Astrocyte of the cerebellum (primary cell): ENCODE results near the gene TMEM131.

Source experiments
- DNase-seq: peaks from one replicate; pipeline ENCODE4 v3.0.0-alpha.2; 2011; ENCODE audit warnings: low read depth
- H3K4me3 ChIP-seq: 2 replicates; pipeline ENCODE4 v1.5.1; 2011; ENCODE audit warnings: mild to moderate bottlenecking, low read depth, low read length, moderate library complexity
- in situ Hi-C: cut with HindIII; loops from 2 replicates; pipeline ENCODE4 v1.10.0; 2017; ENCODE audit warnings: low sequenced_read_pairs
- TF ChIP-seq, protein P1 (sequence below): IDR thresholded peaks from 2 replicates; pipeline ENCODE4 v1.5.1; 2012; ENCODE audit warnings: low read length, low read depth, moderate library complexity, mild to moderate bottlenecking; ENCODE audit errors: missing control alignments

The TMEM131 gene

DNA sequence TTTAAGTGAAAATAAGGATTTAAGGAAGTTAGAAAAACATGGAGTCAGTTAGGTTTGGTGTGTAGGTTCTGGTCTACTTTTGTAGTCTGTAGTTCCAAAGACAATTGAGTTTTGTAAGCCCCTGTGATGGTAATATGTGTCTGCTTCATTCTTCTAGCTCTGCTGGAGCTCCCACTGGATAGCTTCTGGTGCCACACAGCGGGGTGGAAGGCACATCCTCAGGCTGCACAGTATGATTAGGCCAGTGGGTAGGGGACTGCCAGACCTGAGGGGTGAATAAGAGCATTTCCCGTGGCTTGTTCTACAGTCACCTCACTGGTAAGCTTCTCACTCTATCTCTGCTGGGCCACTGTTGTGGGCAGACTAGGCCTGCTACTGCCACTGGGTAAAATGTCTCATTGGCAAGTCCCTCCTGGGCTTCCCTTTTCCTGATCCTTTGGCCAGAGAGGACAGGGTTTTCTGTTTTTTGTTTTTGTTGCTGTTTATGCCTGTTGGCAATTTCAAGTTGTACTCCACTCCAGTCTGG is 44.5 kb downstream of the TMEM131 start:
- DNase-seq: no peak
- H3K4me3 ChIP-seq: no peak overlapping the region
- in situ Hi-C loops: no loop called here
- TF ChIP-seq, protein P1, sequence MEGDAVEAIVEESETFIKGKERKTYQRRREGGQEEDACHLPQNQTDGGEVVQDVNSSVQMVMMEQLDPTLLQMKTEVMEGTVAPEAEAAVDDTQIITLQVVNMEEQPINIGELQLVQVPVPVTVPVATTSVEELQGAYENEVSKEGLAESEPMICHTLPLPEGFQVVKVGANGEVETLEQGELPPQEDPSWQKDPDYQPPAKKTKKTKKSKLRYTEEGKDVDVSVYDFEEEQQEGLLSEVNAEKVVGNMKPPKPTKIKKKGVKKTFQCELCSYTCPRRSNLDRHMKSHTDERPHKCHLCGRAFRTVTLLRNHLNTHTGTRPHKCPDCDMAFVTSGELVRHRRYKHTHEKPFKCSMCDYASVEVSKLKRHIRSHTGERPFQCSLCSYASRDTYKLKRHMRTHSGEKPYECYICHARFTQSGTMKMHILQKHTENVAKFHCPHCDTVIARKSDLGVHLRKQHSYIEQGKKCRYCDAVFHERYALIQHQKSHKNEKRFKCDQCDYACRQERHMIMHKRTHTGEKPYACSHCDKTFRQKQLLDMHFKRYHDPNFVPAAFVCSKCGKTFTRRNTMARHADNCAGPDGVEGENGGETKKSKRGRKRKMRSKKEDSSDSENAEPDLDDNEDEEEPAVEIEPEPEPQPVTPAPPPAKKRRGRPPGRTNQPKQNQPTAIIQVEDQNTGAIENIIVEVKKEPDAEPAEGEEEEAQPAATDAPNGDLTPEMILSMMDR: no peak

DNA sequence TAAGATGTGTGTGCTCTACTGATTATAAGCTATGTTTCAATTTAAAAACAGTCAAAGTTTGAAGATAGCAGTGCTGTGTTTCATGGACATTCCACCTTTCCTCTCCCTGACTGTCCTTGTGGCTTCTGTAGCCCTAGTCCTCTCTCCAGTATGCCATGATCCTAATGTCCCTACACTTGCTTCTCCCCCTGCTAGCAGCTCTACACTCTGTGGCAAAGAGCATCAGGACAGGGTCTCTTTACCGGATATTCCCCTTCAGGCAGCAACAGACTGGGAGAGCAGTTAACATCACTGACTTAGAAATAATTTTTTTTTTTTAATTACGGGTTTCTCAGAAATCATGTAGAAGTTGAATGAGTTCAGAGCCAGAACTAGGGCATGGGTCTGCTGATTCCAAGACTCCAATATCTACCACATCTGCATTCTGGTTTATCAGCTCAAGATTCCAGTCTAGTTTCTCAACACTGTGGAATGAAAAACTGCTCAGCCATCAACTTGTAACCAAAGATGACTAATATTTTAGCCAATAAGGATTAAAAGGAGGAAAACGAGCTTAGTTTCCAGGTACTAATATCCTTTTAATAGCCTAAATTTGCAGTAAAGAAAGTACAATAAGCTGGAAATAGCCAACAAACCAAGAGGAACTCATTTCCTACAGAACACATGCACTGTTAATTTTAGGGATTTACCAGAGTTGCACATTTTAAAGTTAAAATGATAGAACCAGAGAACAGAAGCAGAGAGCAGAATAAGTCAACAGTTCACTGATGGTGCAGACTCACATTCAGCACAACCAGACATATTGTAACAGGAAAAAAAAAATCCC is 45.2 kb downstream of the TMEM131 start:
- DNase-seq: peak; percentile 68
- in situ Hi-C loops: no loop called here
- no peak overlapping the region for H3K4me3 ChIP-seq
- TF ChIP-seq, protein P1: no peak

DNA sequence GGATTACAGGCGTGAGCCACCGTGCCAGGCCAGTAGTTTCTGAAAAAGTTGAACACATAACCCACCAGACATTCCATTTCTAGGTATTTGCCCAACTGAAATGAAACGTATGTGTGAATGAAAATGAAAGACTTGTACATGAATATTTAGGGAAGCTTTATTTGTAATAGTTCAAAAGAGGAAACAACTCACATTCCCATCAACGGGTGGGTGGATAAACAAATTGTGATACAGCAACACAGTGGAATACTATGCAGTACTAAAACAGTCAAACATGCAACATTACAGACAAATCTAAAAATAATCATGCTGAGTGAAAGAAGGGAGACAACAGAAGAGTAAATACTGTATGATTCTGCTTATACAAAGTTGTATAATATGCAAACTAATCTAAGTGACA is 46.8 kb downstream of the TMEM131 start:
- no peak overlapping the region for H3K4me3 ChIP-seq
- TF ChIP-seq, protein P1: no peak
- in situ Hi-C loops: no loop called here
- DNase-seq: no peak

DNA sequence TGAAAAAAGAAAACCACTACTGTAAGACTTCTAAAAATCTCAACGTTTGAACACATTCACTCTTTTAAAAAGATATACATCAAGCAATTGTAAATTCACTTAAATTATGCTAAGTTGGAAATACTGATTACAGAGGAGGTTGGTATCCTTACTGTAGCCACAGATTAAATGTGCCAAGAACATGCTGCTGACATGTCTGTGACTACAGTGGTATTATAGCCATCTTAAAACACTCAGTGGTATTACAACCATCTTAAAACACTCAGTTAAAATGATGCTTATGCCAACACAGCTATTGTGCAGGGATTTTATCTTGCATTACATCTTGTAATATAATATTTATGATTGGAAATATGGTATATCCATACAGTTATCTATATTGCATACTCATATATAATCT is 50.0 kb downstream of the TMEM131 start:
- no peak for DNase-seq
- H3K4me3 ChIP-seq: no peak overlapping the region
- in situ Hi-C loops: no loop called here
- TF ChIP-seq, protein P1: no peak

DNA sequence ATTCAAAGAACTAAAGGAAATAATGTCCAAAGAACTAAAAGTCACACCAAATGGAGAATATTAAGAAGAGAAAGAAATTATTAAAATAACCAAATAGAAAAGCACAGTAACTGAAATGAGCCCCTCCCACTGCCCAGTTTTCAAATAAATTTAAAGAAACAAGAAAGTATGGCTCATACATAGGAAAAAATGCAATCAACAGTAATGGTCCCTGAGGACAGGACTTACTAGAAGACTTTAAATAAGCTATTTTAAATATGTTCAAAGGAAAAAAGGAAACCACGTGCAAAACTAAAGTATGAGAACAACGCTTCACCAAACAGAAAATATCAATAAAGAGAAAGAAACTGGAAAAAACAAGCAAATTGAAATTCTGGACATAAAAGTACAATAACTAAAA is 58.9 kb downstream of the TMEM131 start:
- in situ Hi-C loops: no loop called here
- no peak overlapping the region for H3K4me3 ChIP-seq
- DNase-seq: no peak
- TF ChIP-seq, protein P1: no peak

DNA sequence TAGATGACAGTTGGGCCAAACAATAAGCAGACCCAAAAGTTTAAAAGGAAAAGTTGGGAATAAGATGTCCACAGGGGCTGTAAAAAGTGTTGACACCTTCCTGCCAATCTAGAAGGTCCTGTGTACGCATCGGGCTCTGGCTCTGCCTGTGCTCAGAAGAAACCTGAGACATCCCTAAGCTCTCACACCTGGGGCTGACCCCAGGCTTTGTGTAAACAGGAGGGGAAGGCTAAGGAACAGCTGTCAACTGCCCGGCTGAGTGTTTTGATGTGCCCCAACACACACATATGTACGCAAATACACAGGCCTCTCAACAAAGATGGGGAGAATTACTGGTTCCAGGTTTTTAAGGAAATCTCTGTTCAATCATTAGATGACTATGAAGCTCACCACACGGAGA is 59.5 kb downstream of the TMEM131 start:
- no peak overlapping the region for H3K4me3 ChIP-seq
- DNase-seq: no peak
- TF ChIP-seq, protein P1: no peak
- in situ Hi-C loops: no loop called here
